ENCODE data around the gene CSNK2A2. TPM values are rescaled to one million over a fixed set of nuclear protein-coding genes. Genes with fewer than 3 reads are reported as not detected.

The CSNK2A2 gene
- total and polyA plus RNA-seq, 8 donors: 55.5 to 84.6 (median 73.8) TPM

GRCh38 chr16:58198803-58199411 lies 1.0 kb upstream of the CSNK2A2 start:
- peaks cover 7 to 26% of the 10 kb centered on the region in 2 donors for H3K4me1 ChIP-seq
- DNase-seq (no peak), ATAC-seq (no peak)
- intact Hi-C loops (cut with DNase I): loop anchor here in 1 of 2 donors (5.0 kb wide), 1 partner anchor 177 kb away; no protein-coding TSS in a partner anchor
- no peak overlapping the region for H3K4me3 ChIP-seq
- H3K27me3 ChIP-seq: no peaks in the 10 kb centered on the region
- no peak overlapping the region for H3K27ac ChIP-seq
- peaks cover 0 to 23% of the 10 kb centered on the region in 2 donors for H3K36me3 ChIP-seq
- no peak for TF ChIP-seq CTCF (IDR thresholded peaks at IDR 0.05)
- H3K9me3 ChIP-seq: no peaks in the 10 kb centered on the region

DNA sequence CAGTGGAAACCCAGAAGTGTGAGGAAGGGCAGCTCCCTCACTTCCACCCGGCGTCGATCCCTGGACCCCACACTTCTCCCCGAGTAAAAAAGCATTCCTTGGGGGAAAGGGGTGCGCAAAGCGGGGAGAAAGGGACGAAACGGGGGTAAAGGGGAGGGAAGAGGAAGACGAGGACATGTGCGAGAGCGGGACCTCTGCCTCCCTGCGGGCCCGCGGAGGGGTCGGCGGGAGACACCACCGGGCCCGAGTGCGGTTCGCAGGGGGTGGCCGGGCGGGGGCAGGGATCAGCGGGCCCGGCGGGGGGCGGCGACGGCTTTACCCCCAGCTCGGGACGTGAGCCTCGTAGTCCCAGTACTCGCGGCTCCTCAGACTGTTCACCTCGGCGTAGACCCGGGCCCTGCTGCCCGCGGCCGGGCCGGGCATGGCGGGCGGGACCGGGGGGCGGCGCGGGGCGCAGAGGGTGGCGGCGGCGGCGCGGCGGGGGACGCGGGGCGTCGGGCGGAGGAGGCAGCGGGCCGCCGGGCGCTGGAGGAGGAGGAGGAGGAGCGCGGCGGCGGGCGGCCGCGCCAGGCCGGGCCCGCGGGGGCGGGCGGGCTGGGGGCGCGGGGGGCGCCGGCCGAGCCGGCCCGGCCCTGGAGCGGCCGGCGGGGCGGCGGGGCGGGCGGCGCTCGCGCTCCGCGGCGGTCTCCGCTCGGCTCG lies 443 bp downstream of the CSNK2A2 start:
- intact Hi-C loops (cut with DNase I): loop anchor here in 1 of 2 donors (5.0 kb wide), 1 partner anchor 175 kb away; no protein-coding TSS in a partner anchor
- ATAC-seq: no peak
- no peak for TF ChIP-seq CTCF (IDR thresholded peaks at IDR 0.05)

DNA sequence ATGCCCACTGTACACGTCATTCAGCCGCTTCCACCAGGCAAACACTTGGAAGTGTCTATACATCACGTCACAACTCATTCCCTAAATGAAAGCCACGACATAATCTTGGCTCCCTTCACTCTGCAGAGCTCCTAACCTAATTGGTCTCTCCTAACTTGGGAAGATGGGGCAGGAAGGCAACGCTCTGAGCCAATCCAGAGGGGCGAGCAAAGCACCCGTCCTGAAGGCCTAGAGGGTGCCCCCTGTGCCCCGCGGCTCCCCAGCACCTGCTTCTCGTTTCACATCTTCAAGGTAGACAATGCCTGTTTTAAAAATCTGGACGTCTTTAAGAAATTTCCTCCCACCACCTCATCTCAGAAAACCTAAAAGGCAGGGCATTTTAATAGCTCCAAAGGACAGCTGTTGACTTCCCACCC lies 1.0 kb downstream of the CSNK2A2 start:
- TF ChIP-seq CTCF (IDR thresholded peaks at IDR 0.05): no peak
- H3K9me3 ChIP-seq: no peaks in the 10 kb centered on the region
- peak; percentile 25 for ATAC-seq
- intact Hi-C loops (cut with DNase I): loop anchor here in 1 of 2 donors (5.0 kb wide), 1 partner anchor 175 kb away; no protein-coding TSS in a partner anchor
- H3K27ac ChIP-seq: peak overlapping the region in 1 of 2 donors; percentile 37
- no peaks in the 10 kb centered on the region for H3K27me3 ChIP-seq
- no peak for DNase-seq
- H3K4me3 ChIP-seq: peak overlapping the region; percentile 71 to 78
- peaks cover 7 to 33% of the 10 kb centered on the region in 2 donors for H3K4me1 ChIP-seq
- peaks cover 0 to 34% of the 10 kb centered on the region in 2 donors for H3K36me3 ChIP-seq

More for the DNA sequence above, 443 bp downstream of the CSNK2A2 start:
- H3K27ac ChIP-seq: peak overlapping the region in 1 of 2 donors; percentile 37
- peaks cover 7 to 31% of the 10 kb centered on the region in 2 donors for H3K4me1 ChIP-seq
- H3K27me3 ChIP-seq: no peaks in the 10 kb centered on the region
- peaks cover 0 to 28% of the 10 kb centered on the region in 2 donors for H3K36me3 ChIP-seq
- H3K4me3 ChIP-seq: peak overlapping the region; percentile 71 to 78
- no peaks in the 10 kb centered on the region for H3K9me3 ChIP-seq
- DNase-seq: peak in 2 of 4 donors; percentile 8 to 77

DNA sequence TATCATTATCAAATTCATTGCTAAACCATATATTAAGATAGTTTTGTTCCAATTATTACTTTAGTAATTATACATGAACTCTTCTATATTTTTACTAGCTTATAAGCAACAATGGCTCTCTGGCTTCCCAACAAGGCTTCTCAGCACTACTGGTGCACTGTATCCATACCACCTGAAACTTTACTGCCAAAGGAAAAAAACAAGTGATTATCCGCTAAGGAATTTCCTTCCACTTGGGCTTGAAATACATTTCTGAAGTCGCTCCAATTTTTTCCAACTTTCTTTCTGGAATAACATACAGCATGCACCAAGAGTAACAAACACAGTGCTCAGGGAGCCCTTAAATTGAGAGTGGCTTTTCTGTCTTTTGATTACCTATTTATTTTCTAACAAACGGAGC lies 2.1 kb downstream of the CSNK2A2 start:
- intact Hi-C loops (cut with DNase I): loop anchor here in 1 of 2 donors (5.0 kb wide), 1 partner anchor 173 kb away; no protein-coding TSS in a partner anchor
- no peak for TF ChIP-seq CTCF (IDR thresholded peaks at IDR 0.05)
- DNase-seq: no peak

DNA sequence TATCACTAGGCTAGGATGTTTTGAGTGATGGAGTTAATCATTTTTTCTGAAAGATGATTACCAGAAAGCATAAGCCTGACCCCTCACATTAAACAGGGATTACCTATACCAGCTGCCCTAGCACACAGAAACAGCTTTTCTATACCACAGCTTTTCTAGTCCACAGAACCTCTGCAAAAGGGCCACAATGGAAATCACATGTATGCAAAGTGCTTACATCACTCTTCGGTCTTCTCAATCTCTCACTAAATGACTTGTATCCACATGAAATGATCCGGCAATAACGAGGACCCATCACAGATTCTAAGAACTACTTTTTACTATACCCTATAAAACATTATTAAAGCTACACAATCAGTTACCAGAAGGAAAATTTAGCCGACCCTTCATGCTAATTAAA lies 2.6 kb downstream of the CSNK2A2 start:
- no peaks in the 10 kb centered on the region for H3K27me3 ChIP-seq

More for the DNA sequence above, 2.1 kb downstream of the CSNK2A2 start:
- H3K4me1 ChIP-seq: peaks cover 7 to 33% of the 10 kb centered on the region in 2 donors
- H3K4me3 ChIP-seq: no peak overlapping the region
- no peaks in the 10 kb centered on the region for H3K27me3 ChIP-seq
- no peak overlapping the region for H3K27ac ChIP-seq
- ATAC-seq: no peak
- H3K9me3 ChIP-seq: no peaks in the 10 kb centered on the region
- peaks cover 0 to 45% of the 10 kb centered on the region in 2 donors for H3K36me3 ChIP-seq

More for the DNA sequence above, 2.6 kb downstream of the CSNK2A2 start:
- ATAC-seq: no peak
- intact Hi-C loops (cut with DNase I): loop anchor here in 1 of 2 donors (5.0 kb wide), 1 partner anchor 173 kb away; no protein-coding TSS in a partner anchor
- no peaks in the 10 kb centered on the region for H3K9me3 ChIP-seq
- no peak overlapping the region for H3K4me3 ChIP-seq
- H3K4me1 ChIP-seq: peaks cover 7 to 33% of the 10 kb centered on the region in 2 donors
- no peak overlapping the region for H3K27ac ChIP-seq
- DNase-seq: no peak
- H3K36me3 ChIP-seq: peaks cover 0 to 48% of the 10 kb centered on the region in 2 donors
- no peak for TF ChIP-seq CTCF (IDR thresholded peaks at IDR 0.05)
